Superior temporal gyrus (tissue), 1 donor: Measurements from ENCODE around the gene LIPH.

Source experiments
- DNase-seq: peaks from one replicate; pipeline ENCODE4 v3.0.0-alpha.2; 2016; ENCODE audit errors: extremely low spot score

LIPH gene

DNA sequence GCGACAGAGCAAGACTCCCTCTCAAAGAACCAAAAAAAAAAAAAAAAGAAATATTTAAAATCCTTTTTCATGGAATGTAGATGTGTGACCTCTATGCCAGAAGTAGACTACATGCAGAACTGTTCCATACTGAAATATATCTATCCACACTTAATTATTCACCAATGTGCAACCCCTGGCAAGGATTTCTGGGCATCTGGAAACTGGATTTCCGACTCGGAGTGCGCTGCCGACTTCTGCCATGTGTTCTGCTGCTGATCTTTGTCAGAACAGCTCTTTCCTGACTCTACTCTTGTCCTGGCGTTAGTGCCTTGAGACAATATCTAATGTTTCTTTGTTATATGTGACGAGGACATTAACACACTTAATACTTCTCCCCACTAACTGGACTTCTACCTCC lies 11.7 kb downstream of the LIPH start:
- no peak for DNase-seq

DNA sequence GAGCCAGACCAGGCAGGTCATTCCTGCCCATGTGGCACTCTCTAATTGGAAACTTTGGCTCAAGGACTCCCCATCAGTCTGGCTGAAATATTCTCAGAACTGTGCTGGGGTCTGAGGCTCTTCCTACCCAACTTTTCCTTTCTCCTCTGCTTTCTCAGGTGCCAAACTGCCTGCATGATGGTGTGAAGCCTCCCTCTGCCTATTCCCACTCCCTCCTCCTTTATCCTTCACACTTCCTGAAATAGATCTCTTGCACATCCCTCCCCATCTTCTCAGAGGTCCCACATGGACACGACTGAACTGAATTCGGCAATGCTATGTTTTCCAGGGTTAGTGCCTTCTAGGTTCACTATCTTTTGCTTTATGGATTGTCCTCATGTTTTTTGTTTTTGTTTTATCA lies 12.5 kb downstream of the LIPH start:
- no peak for DNase-seq

DNA sequence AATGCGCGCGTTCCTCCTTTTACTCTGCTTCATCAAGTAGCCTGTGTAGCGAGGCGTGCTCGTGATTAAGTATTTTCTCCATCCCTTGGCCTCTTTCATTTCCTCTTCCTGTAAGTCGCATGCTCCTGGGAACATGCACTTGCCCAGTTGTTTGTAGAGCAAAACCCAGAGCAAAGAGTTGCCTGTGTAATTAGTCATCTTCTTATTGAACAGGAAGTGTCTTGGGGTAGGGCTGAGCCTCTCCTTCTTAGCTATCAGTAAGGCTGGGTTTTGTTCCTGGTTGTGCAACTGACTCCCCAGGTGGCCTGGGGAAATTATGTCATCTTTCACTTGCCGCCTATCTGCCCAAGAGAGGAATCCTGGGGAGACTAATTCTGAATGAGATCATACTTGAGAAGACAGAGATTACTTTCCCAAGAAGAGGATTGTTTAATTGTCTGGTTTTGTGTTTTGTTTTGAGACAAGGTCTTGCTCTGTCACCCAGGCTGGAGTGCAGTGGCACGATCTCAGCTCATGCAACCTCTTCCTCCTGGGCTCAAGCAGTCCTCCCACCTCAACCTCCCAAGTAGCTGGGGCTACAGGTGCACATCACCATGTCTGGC lies 14.9 kb downstream of the LIPH start:
- no peak for DNase-seq

DNA sequence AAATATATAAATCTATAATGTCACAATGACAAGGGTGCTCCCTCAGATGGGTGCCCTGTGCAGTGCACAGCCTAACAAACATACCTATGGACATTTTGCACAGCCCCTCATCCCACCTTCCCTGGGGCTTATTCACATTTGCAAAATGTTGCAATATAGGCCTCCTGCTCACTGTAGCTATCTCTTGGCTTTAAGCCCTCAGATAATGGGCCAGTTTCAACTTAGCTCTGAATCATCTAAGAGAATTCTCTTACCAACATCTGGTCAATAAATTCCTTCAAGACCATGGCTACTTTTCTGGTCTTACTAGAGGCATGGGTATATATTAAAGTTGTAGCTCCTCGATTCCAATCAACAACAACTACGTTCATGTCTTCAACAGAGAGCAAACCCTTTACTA lies 17.9 kb downstream of the LIPH start:
- no peak for DNase-seq

DNA sequence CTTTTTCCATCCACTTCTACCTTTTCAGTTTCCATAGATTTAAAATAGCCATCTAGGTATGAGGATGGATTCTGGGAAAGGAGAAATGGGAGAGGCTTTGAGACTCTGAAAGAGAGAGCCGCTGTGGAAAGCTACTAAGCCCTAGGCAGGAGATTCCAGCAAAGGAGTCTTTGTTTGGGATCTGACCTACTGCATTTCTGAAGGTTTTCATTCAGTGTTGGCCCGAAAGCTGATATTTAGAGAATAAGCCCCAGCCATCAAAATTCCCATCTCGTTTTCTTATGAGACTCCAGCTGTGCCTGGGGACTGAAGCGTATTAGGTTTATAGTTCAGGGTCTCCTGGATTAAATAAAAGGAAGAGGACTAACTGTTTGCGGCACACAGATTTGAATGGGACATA lies 19.5 kb downstream of the LIPH start:
- no peak for DNase-seq

DNA sequence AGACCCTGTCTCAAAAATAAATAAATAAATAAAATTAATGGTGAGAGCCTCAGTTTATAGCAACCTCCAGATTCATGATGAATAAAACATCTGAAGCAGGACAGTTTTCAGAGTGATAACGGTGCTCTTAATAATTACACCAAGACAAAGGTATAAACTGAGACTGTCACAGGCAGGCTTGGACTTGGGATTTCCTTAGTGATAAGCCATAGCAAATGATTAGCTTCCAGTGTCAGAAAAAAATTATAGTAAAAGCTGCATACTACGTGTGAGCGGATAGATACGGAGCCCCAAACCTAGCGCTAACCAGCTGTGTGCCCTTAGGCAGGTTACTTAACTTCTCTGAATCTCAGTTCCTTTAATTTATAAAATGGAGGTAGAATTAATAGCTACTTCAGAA lies 21.5 kb downstream of the LIPH start:
- no peak for DNase-seq

DNA sequence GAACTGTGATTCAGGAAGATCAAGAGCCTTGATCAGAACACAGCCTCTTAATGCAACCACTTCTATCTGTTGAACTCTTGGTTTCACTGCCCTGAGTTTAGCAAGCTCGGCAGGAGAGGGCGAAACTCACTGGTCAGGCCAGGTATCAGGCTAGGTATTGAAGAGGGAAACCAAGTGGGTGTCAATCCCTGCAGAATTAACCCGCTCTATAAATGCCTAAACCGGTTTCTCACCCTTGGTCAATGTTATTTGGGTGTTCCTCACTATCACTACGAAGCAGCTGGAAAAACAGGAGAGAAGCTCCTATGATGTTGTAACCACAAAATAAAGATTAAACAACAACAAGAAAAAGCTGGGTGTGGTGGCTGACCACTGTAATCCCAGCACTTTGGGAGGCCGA lies 23.9 kb downstream of the LIPH start:
- no peak for DNase-seq

DNA sequence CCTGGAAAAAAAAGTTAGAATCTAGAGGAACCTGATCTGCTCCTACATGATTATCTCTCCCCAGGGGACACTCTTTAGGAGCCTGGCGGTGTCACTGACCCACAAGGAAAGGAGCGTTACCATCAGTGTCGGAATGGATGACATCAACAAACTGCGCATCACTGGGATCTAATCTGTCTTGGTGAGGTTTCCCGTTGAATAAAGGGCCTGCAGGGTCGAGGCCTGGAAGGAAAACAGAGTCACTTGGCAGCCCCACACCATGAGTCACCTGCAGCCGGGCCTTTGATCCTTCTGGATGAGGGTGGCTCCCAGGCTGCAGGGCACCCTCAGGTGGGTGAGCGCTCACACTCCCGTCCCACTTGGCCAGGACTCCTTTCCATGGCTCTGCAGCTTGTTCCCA lies 25.0 kb downstream of the LIPH start:
- no peak for DNase-seq

DNA sequence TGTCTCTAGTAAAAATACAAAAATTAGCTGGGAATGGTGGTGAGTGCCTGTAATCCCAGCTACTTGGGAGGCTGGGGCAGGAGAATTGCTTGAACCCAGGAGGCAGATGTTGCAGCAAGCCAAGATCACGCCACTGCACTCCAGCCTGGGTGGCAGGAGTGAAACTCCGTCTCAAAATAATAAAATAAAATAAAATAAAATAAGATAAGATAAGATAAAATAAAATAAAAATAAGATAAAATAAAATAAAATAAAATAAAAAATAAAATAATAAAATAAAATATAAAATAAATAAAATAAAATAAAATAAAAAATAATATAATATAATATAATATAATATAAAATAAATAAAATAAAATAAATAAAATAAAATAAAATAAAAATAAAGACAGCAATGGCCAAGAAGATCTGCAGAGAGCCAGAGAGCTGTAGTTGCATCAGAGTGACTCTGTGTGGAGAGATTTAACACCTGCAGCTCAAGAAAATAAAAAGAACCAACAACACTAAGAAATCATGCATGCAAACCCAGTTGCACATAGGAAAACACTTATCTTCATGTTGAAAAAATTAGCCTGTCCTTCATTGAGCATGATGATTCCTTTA lies 25.9 kb downstream of the LIPH start:
- no peak for DNase-seq

DNA sequence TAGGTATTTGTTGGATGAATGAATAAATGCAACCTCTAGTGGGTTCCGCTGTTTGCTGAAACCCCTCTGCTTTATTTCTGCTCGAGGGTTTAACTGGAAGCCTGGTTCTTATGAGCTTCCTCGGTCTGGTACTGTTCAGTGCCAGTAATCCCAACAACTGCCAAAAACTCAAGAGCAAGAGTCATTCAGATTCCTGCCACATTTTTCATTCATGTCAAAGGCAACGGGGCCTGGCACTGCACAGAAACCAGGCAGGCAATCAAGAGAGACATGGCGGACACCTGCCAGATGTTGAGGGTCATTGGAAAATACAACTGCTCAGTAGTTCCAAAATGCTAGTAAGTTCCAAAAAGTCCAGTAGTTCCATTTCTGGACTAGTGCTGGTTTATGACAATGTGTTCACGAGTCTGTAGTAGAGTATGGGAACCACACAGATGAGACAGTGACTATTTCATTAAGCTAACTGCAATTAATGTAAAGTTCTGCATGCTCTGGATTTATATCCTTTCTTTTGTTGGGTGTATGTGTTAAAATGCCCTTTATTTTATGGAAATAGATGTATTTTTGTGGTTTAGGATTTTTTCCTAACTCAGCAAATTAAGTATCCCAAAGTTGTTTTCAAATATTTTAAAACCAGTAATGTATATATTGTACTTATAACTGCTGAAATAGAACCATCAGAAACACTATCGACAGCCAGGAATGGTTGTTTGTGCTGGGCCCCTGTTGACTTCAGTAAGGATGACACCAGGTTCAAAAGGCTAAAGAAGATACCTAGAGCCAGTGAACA lies 30.8 kb downstream of the LIPH start:
- no peak for DNase-seq

DNA sequence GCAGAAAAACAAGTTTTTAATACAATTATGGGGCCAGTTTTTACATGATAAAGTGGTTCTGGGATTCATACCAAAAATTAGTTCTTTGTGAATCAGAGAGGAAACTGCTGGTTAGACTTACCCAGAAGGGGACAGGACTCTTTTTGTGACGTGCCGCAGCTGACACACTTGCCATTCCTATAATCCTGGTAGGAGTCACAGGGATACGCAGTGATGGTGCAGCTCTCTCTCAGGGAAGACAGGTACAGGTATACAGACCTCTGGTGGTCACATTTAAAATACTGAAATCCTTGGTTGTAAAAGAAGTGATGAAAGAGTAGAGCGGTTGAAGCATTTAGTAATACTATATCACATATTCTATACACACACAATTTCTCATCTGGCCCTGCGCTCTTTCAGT lies 33.4 kb downstream of the LIPH start:
- no peak for DNase-seq

DNA sequence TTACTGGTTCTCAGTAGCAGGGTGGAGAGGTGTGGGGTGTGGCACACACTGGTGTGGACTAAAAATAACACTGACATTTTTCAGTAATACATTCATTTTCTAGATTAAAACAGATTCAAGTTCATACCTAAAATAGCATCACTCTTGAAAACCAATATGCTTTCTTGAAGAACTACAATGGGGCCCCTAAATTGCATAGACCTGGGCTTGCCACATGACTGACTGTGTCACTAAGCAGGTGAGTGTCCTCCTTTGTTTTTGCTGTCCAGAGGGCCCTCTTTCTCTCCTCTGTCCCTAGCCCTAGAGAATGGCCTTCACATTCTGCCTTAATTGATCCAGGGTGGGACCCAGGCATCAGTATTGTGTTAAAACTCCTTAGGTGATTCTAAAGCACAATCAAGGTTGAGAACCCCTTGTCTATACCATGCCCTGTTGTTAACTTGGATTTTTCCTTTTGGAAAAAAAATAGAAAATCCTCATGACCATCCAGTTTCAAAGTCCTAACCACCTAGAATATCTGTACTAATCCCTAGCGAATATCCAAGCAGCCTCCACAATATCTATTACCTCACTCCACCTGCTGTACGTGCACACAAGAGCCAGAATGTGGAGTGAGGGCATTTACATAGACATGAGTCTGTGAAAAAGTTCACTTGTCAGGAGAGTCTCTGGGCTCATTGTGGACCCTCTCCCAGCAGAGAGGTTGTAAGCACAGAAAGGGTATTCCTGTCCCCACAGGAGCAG lies 34.8 kb downstream of the LIPH start:
- DNase-seq = no peak

DNA sequence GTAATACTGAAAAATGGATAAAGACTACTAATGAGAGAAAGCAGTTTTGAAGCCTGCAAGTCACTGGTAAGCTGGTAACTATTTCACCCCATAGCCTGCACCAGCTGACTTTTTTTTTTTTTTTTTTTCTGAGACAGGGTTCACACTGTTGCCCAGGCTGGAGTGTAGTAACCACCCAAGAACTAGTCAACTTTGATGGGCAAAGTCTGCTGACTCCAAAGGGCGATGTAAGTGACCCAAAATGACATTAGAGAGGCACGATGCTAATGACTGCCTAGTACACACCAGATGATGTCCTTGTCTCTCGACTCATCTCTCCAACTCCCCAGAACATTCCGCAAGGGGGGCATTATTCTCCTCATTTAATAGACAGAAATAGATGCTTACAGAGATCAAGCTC lies 40.7 kb downstream of the LIPH start:
- DNase-seq = no peak

DNA sequence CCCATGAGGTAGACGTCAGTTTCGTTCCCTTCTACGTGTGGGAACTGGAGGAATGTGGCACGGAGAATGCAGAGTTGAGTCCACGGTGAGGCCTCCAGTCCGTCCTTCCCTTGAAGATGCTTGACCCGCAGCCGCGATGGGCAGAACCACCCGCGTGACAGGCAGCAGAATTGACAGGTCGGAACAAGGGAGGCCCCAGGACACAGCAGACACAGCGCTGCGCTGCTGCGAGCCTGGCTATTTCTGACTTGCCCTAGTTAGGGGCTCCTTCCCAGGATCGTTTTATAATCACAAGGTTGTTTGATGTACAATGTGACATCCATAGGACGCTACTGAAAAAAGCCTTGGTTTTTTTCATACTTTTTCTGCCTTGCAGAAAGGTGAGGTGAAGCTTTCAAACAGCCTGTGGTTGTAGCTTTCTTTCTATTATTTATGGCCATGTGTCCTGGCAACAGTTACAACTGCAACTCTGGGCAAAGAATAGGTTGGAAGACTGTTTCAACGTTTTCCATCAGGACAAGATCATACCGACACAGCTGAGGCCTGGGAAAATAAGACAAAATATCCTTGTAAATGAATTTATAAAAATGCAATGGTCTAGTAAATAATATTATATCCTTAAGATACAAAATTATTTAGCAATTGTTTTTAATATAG lies 43.9 kb downstream of the LIPH start:
- no peak for DNase-seq

DNA sequence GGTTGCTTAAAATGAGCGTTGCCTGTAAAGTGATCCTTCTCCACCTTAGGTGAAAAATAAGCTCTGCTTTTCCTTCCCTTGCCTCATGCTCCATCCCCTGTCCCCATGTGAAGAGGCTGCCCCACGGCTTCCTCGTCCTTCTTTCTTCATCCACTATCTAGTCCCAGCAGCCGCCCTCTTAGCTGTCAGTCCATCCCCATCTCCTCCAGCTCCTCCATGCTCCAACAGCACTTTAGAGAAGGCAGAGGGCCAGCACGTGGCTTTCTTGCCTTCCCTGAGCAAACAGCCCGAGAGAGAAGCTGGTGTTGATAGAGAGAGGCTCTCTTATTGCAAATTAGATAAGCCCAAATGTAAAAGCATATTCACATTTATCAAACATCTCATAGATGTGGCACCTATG lies 44.5 kb downstream of the LIPH start:
- DNase-seq = no peak

DNA sequence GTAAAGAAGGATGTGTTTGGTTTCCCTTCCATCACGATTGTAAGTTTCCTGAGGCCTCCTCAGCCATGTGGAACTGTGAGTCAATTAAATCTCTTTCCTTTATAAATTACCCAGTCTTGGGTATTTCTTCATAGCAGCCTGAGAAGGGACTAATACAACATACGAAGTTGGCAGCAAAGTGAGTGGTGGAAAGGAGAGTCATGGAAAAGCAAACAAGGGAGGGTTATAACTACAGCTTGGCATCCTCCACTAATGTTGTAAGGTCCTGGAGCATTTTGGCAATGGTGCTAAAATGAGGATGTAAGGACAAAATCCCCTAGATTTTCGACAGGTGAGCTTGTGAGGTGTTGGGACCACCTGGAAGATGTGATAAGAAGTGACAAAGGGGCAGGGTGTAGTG lies 47.8 kb downstream of the LIPH start:
- DNase-seq = no peak

DNA sequence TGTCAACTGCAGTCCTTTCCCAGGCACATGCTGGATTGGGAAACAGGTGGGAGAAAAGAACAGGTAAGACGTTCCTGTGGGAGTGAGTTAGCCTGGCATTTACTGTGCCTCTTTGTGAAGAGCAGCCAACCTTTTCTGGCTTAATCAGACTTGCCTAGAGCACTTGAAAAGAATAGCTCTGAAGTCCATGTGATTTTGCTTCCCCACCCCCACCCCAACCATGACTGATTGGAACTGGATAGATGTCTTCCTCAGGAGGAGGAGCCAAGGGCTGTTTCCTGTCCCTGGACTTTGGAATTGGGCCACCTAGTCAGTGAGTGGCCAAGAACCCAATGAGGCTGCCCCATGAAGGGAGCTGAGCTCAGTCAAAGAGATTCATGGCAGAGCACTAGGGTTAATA lies 48.9 kb downstream of the LIPH start:
- no peak for DNase-seq

DNA sequence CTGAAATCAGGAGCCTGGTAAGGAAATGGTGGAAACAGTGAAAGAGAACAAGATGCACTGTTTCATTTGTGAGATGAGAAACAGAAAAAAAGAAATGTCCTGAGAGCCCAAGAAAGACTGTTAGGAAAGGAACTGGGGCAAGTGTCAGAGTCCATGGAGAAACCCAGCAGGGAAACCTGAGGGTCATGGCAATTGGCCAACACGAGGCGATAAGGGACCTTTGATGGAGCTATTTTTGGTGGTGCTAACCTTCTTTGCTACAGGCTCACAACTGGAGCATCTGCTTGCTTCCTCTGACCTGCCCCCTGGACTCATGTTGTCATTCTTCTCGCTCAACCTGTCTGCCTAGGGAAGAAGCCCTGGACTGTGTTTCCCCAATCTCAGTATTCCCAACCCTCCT lies 49.4 kb downstream of the LIPH start:
- DNase-seq = no peak

DNA sequence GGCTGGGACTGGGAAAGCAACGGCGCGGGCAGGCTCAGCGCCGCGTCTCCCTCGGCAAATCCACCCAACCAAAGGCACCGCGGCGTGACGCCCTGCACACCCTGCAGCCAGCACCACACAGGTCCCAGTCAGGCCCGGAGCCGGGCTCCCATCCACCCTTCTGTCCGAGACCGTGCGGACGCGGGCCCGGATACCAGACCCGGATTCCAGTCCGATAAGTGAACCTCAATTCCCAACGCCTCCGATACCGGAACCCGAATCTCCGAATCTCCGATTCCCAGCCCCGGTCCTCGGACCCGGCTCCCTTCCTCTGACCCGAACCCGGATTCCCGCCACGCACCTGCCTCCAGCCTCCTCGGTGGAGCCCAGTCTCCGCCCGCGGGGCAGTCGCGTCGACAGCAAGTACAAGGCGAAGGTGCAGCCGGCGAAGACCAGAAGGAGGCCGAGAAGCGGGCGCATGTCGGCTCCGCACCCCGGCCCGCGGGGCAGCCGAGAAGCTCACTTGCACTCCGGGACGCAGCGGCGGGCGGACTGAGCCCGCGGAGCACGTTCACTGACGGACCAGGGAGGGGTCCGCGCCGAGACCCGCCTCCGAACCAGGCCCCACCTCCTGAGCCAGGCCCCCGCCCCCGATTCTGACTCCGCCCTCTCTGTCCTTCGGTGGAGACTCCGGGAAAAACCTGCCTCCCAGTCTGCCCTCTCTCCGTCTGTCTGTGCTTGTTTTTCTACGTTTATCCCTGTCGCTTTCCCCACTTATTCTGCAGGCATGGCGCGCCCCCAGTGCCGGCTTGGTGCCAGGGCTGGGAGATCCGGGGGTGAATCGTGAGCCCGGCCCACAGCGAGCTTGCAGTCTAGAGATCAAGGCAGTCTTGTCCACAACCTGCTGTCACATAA lies 53.6 kb downstream of the LIPH start, which contains the start of gene TMEM41A:
TMEM41A (minus strand) TSS at position 533 of the 894 bp plus-strand sequence; CDS start at position 459, 74 bp downstream.
- DNase-seq = peak; percentile 85

DNA sequence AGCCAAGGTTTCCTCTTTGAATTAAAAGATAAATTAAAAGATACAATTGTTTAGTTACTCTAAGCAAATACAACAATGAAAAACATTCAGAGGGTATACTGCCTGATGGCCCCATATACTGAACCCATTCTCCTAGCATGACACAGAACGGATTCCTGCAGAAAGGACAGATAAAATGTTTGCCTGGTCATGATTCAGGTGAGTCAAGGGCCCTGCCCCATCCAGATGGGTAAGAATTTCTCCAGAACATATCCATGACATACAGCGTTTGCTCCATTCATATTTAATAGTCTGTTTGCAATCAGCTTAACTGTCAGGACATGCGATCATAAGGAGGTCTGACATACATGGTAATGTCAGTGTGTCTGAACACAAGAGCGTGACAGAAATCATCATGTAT lies 62.1 kb downstream of the LIPH start:
- DNase-seq = no peak

DNA sequence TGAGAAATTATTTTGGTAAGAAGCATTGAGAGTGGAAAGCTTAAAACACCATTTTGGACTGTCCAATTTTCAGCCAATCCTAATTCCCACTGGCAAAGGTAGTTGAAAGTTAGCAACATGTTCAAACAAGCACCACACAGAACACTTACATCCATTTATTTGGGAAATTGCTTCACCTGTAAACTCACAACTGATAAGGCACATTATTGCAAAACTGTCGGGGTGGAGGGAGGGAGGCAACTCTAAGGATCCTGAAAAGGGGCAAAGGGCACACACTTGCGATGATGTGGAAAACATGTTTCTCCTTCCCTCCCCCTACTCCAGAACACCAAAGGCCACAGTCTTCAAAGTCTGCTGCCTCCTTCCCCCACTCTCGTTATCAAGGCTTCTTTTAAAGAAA lies 62.9 kb downstream of the LIPH start:
- no peak for DNase-seq
